H54 (cell line): ENCODE results near the gene SETBP1.

Experiments
- DNase-seq: peaks from one replicate; pipeline ENCODE4 v3.0.0; 2011; ENCODE audit warnings: low spot score, mixed read lengths; ENCODE audit not compliant: insufficient read length
- FAIRE-seq: peaks from 3 replicates; lab custom pipeline; 2011; peaks lifted over from hg19 to GRCh38; lab: Jason Lieb, UNC
- POLR2A ChIP-seq: IDR thresholded peaks from 2 replicates; pipeline ENCODE4 v1.6.1; 2011; ENCODE audit warnings: low read depth, mild to moderate bottlenecking, low read length

SETBP1 gene

GRCh38 chr18:44725300-44726058 lies 44.8 kb downstream of the SETBP1 start:
- no peak for FAIRE-seq
- no peak for DNase-seq
- no peak for TF ChIP-seq POLR2A

DNA sequence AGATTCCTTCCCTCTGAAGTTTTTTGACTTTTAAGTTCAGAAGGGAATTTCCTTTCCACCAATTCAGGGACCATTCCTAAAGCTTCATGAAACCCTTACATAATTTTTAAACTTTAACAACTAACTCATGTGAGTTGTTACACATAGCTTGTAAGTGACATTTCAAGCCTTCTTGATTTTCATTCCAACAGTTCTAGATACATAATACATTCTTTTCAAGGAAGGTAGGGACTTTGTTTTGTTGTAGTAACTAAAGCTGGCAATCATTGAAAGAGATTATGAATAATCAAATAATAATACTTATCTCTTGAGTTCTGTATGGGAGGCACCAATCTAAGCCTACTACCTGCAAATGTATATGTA lies 45.4 kb downstream of the SETBP1 start:
- TF ChIP-seq POLR2A: no peak
- DNase-seq: no peak
- no peak for FAIRE-seq

GRCh38 chr18:44727291-44727690 lies 46.6 kb downstream of the SETBP1 start:
- FAIRE-seq (no peak), DNase-seq (no peak)
- TF ChIP-seq POLR2A: no peak

GRCh38 chr18:44729631-44730101 lies 49.0 kb downstream of the SETBP1 start:
- DNase-seq (no peak), FAIRE-seq (no peak)
- TF ChIP-seq POLR2A: no peak

GRCh38 chr18:44730803-44731529 lies 50.3 kb downstream of the SETBP1 start:
- DNase-seq: no peak

GRCh38 chr18:44731530-44732237 lies 51.0 kb downstream of the SETBP1 start:
- DNase-seq (no peak), FAIRE-seq (no peak)
- no peak for TF ChIP-seq POLR2A

More at GRCh38 chr18:44730803-44731529, 50.3 kb downstream of the SETBP1 start:
- FAIRE-seq: no peak
- TF ChIP-seq POLR2A: no peak

DNA sequence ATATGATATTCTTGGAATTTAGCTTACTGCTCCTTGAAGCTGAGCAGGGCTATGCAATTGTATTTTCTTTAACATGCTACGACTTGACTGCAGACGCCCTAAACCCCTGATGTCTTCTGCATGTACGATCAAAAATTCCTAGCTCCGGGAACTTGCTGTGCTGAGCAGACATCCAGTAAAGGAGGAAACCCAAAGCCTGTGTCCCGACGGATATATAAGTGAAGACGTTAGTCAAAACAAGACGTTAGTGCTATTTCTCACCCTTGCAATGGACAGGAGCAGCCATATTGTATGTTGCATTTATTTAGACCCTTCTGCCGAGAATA lies 51.5 kb downstream of the SETBP1 start:
- no peak for FAIRE-seq
- no peak for DNase-seq
- no peak for TF ChIP-seq POLR2A

DNA sequence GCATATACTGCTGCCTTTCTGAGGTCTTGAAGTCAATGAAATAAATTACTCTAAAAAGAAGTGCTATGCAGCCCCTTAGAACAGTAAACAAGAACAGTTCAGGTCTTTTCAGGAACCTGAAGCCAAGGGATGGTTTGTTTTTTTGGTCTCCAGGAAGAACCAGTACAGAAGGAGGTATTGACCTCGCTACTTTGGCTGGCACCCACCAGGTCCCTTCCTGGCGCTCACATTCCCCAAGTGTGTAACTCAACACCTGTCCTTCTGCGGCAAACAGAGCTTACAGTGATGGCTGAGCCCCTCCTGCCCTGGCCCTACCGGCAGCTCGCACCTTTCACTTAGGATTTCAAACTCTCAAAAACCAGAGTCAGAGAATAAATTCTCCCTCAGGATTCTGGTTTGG lies 51.9 kb downstream of the SETBP1 start:
- TF ChIP-seq POLR2A: no peak
- FAIRE-seq: no peak
- DNase-seq: no peak

GRCh38 chr18:44733069-44733753 lies 52.5 kb downstream of the SETBP1 start:
- FAIRE-seq (no peak), DNase-seq (no peak)
- no peak for TF ChIP-seq POLR2A

- DNase-seq (no peak), FAIRE-seq (no peak)
- TF ChIP-seq POLR2A: no peak
Observed at GRCh38 chr18:44733754-44734465, 53.2 kb downstream of the SETBP1 start.

- no peak for DNase-seq
- no peak for TF ChIP-seq POLR2A
- FAIRE-seq: no peak
Observed at GRCh38 chr18:44735096-44735495, 54.4 kb downstream of the SETBP1 start.

DNA sequence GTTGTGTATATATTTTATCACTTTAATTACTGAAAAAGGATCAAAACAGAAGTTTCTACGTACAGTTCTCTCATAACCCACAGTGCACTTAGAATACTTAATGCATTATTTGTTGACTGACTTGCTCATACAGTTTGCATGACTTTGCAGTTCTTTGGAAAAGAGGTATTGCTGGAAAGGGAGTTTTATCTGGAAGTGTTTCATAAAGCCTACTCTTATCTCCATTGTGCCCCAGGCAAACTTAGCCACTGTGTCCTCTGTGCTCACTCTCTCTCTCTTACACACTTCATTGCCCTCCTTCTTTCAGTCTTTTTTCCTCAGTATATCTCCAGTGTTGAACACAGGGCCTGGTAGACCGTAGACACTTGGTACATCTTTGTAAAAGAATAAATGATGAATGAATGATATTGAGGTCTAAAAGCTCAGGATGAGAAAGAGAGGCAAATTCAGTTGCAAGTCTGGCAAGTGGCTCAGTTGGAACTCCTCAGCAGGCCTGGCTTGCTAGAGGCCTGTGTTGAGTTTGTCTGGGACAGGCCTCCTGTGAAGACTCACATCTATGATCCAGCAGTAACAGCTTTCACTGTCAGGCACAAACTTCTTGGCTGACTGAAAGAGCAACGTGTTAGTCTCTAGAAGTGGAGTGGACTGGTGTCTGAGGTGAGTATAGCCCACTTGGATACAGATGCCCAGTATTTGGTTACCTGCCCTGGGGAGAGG lies 56.1 kb downstream of the SETBP1 start:
- DNase-seq: no peak
- no peak for FAIRE-seq
- no peak for TF ChIP-seq POLR2A

DNA sequence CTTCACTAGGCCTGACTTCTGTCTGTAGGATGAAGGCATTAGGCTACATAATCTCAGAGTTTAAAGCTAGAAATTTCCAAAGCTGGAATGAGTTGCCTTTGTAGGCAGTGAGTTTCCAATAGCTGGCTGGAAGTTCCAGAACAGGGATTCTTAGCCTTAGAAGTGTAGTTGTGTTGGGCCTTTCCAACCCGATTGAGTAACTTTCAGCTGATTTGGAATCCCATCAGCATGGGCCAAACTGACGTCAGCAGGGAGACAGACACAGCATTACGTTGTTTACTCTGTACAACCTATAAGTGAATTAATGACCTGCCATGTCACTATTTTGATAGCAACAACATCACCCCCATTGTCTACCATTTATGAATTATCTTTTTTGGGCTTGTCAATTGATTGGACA lies 56.9 kb downstream of the SETBP1 start:
- FAIRE-seq (no peak), DNase-seq (no peak)
- TF ChIP-seq POLR2A: no peak
